ENCODE results near the gene SUCO. TPM values are rescaled to one million over a fixed set of nuclear protein-coding genes. Genes with fewer than 3 reads are reported as not detected.
A peak's percentile ranks its signal among the peaks of the same experiment; 100 is the strongest.

Gene SUCO
- total RNA-seq, 4 donors from 2014 or later = 18.6 to 26.9 (median 23.4) TPM

DNA sequence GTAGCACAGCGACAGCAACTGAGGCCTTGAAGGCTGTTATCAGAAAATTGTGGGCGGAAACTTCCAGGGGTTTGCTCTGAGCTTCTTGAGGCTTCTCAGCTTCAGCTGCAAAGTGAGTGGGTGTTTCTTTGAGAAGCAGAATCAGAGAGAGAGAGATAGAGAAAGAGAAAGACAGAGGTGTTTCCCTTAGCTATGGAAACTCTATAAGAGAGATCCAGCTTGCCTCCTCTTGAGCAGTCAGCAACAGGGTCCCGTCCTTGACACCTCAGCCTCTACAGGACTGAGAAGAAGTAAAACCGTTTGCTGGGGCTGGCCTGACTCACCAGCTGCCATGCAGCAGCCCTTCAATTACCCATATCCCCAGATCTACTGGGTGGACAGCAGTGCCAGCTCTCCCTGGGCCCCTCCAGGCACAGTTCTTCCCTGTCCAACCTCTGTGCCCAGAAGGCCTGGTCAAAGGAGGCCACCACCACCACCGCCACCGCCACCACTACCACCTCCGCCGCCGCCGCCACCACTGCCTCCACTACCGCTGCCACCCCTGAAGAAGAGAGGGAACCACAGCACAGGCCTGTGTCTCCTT is 126.0 kb downstream of the SUCO start, which contains the start of gene FASLG:
TSS of gene FASLG (plus strand) at position 233 of the 583 bp plus-strand sequence. CDS start at position 332, 99 bp downstream.
- TF ChIP-seq, protein P1, sequence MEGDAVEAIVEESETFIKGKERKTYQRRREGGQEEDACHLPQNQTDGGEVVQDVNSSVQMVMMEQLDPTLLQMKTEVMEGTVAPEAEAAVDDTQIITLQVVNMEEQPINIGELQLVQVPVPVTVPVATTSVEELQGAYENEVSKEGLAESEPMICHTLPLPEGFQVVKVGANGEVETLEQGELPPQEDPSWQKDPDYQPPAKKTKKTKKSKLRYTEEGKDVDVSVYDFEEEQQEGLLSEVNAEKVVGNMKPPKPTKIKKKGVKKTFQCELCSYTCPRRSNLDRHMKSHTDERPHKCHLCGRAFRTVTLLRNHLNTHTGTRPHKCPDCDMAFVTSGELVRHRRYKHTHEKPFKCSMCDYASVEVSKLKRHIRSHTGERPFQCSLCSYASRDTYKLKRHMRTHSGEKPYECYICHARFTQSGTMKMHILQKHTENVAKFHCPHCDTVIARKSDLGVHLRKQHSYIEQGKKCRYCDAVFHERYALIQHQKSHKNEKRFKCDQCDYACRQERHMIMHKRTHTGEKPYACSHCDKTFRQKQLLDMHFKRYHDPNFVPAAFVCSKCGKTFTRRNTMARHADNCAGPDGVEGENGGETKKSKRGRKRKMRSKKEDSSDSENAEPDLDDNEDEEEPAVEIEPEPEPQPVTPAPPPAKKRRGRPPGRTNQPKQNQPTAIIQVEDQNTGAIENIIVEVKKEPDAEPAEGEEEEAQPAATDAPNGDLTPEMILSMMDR (IDR thresholded peaks at IDR 0.05) = no peak
- TF ChIP-seq POLR2A (IDR thresholded peaks at IDR 0.05) = no peak
- Histone ChIP-seq H3K4me1 (no peaks in the 10 kb centered on the region), H3K36me3 (no peaks in the 10 kb centered on the region), H3K27ac (peak within 1 kb of the TSS in 1 of 4 donors; percentile 58), H3K9me3 (no peaks in the 10 kb centered on the region), H3K4me3 (peak within 1 kb of the TSS in 2 of 4 donors; percentile 8 to 22), H3K27me3 (no peaks in the 10 kb centered on the region)
- DNase-seq = no peak
- intact Hi-C loops (cut with DNase I) = no loop called here
- WGBS, 2 donors = 84 to 92% methylated on average over 7 to 11 of the region's 11 CpGs

DNA sequence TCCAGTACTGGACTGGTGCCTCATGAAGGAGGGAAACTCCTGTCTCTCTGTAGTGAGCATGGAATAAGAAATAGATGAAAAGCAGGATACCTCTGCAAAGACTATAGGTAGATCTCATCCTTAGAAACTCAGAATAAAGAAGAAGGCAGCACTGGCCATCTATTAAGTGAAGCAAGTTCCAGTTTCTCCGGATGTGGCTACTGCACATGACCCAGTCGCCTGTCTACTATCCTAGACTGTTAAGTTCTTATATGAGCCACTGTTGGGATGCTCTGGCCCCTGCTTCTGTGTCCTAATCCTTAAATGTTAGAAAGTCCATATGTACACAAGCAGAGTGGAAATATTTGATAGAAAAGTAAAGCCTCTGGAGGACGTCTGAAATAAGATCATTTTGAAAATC is 128.2 kb downstream of the SUCO start:
- WGBS, 2 donors = 65 to 80% methylated on average over 3 of the region's 3 CpGs
- Histone ChIP-seq H3K36me3 (no peaks in the 10 kb centered on the region), H3K9me3 (no peaks in the 10 kb centered on the region), H3K4me1 (no peaks in the 10 kb centered on the region), H3K27ac (no peak overlapping the region), H3K4me3 (peak overlapping the region in 1 of 4 donors; percentile 4), H3K27me3 (no peaks in the 10 kb centered on the region)
- TF ChIP-seq, protein P1 (IDR thresholded peaks at IDR 0.05) = no peak
- TF ChIP-seq POLR2A (IDR thresholded peaks at IDR 0.05) = no peak
- DNase-seq = no peak
- intact Hi-C loops (cut with DNase I) = no loop called here

Small RNAs within 50 kb of the gene (small RNA-seq; reads per million reads assigned to genes)
- gene RNU6-693P = 0 reads per million in 4 donors

Other genes starting within 250 kb of the SUCO start
- gene C1orf105, start 112.5 kb upstream of the SUCO start, total RNA-seq = not detected
- 10 to 100 TPM; 10.8 to 23.1 (median 18.1) TPM for gene PIGC, start 89.1 kb upstream of the SUCO start, total RNA-seq
- gene FASLG, start 126.0 kb downstream of the SUCO start, total RNA-seq = under 1 TPM in 3 of 4 donors, not detected in 1; 0.15 to 0.57 (median 0.21) TPM